Prostate gland (tissue), 2 donors: ENCODE measurements around the gene CREB5.

Source experiments
- POLR2A ChIP-seq: fragments of 450-650 bp; IDR thresholded peaks from one replicate; pipeline ENCODE4 v1.6.1; 2016; ENCODE audit warnings: antibody characterized with exemption, mild to moderate bottlenecking
- POLR2AphosphoS5 ChIP-seq: sonication (generic); formaldehyde crosslinking; IDR thresholded peaks from one replicate; pipeline ENCODE4 v1.6.1; 2017; ENCODE audit warnings: antibody characterized with exemption
- TF ChIP-seq, protein P1 (sequence below), 4 experiments: fragments of 200-600 bp in 2 of 4; fragments of 450-650 bp in 2 of 4; sonication (generic) in 2 of 4; IDR thresholded peaks; 1 replicate in 3 of 4; 2 replicates in 1 of 4; pipeline ENCODE4 v1.5.1; 2016 to 2019; ENCODE audit warnings: antibody characterized with exemption in 4 of 4, mild to moderate bottlenecking in 2 of 4, moderate library complexity in 2 of 4

DNA sequence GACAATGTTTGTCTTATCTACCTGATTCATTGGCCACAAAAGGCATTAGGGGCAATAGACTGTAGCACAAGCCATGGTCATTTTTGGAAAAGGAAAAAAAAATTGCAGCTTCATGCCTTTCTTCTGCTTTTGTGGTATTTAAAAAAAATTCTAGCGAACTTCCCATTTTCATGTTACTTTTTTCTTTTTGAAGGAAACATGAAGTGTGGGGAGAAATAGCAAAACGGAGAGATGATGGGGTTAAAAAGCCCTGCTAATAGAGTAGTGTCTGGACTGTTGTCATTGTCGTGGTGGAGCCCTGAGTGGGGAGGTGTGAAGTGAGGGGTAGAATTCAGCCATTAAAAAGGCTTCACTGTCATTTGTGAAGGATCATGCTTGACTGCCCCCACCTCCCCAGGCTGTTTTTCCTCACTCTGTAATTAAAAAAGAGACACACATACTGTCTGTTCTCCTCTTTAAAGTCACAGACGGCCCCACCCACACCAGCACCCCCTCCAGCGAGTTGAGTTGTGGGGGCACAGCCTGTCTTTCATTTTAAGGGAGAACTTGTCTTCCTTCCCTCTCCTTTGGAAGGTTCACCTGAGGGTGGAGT lies 272.4 kb downstream of the CREB5 start:
- TF ChIP-seq, protein P1, sequence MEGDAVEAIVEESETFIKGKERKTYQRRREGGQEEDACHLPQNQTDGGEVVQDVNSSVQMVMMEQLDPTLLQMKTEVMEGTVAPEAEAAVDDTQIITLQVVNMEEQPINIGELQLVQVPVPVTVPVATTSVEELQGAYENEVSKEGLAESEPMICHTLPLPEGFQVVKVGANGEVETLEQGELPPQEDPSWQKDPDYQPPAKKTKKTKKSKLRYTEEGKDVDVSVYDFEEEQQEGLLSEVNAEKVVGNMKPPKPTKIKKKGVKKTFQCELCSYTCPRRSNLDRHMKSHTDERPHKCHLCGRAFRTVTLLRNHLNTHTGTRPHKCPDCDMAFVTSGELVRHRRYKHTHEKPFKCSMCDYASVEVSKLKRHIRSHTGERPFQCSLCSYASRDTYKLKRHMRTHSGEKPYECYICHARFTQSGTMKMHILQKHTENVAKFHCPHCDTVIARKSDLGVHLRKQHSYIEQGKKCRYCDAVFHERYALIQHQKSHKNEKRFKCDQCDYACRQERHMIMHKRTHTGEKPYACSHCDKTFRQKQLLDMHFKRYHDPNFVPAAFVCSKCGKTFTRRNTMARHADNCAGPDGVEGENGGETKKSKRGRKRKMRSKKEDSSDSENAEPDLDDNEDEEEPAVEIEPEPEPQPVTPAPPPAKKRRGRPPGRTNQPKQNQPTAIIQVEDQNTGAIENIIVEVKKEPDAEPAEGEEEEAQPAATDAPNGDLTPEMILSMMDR (IDR thresholded peaks at IDR 0.05), result no peak
- TF ChIP-seq POLR2A, result no peak
- no peak for TF ChIP-seq POLR2AphosphoS5
